ENCODE results near the gene CALHM2.

Gene CALHM2

GRCh38 chr10:103497161-103497915 is 45.2 kb upstream of the CALHM2 start:
- DNase-seq (ENCODE audit: low spot score) (no peak), ATAC-seq (ENCODE audit: low read depth) (no peak)
- Histone ChIP-seq H3K27me3 (ENCODE audit: insufficient read depth, poor library complexity, severe bottlenecking) (peaks cover 9% of the 10 kb centered on the region), H3K4me1 (ENCODE audit: insufficient read depth, poor library complexity, severe bottlenecking) (peaks cover 4% of the 10 kb centered on the region), H3K27ac (ENCODE audit: poor library complexity, severe bottlenecking) (no peak overlapping the region), H3K36me3 (ENCODE audit: low read depth) (no peaks in the 10 kb centered on the region), H3K9me3 (ENCODE audit: severe bottlenecking) (no peaks in the 10 kb centered on the region), H3K4me3 (ENCODE audit: severe bottlenecking) (no peak overlapping the region)
- TF ChIP-seq, protein P1, sequence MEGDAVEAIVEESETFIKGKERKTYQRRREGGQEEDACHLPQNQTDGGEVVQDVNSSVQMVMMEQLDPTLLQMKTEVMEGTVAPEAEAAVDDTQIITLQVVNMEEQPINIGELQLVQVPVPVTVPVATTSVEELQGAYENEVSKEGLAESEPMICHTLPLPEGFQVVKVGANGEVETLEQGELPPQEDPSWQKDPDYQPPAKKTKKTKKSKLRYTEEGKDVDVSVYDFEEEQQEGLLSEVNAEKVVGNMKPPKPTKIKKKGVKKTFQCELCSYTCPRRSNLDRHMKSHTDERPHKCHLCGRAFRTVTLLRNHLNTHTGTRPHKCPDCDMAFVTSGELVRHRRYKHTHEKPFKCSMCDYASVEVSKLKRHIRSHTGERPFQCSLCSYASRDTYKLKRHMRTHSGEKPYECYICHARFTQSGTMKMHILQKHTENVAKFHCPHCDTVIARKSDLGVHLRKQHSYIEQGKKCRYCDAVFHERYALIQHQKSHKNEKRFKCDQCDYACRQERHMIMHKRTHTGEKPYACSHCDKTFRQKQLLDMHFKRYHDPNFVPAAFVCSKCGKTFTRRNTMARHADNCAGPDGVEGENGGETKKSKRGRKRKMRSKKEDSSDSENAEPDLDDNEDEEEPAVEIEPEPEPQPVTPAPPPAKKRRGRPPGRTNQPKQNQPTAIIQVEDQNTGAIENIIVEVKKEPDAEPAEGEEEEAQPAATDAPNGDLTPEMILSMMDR (IDR thresholded peaks at IDR 0.05; ENCODE audit: poor library complexity, severe bottlenecking): no peak

DNA sequence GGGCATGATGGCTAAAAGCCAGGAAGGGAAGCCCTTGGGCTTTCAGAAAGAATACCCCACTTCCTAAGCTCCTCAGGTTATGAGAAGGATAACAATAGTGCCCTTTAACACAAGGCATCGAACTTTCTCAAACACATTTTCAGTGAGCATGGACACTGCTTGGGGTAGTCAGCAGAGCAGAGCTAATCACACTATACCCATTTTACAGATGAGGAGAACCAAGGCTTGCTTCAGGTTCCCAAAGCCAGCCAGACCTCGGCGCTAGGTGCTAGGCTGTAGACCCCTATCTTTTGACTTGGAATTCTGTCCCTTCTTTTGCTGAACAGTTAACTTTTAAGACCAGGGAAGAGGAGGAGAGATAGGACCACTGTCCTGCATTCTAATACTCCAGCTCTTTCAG is 43.2 kb upstream of the CALHM2 start:
- Histone ChIP-seq H3K36me3 (ENCODE audit: low read depth) (no peaks in the 10 kb centered on the region), H3K27ac (ENCODE audit: poor library complexity, severe bottlenecking) (no peak overlapping the region), H3K9me3 (ENCODE audit: severe bottlenecking) (no peaks in the 10 kb centered on the region), H3K4me3 (ENCODE audit: severe bottlenecking) (no peak overlapping the region), H3K27me3 (ENCODE audit: insufficient read depth, poor library complexity, severe bottlenecking) (peaks cover 9% of the 10 kb centered on the region), H3K4me1 (ENCODE audit: insufficient read depth, poor library complexity, severe bottlenecking) (peaks cover 14% of the 10 kb centered on the region)
- no peak for DNase-seq (ENCODE audit: low spot score)
- ATAC-seq (ENCODE audit: low read depth): no peak
- TF ChIP-seq, protein P1 (IDR thresholded peaks at IDR 0.05; ENCODE audit: poor library complexity, severe bottlenecking): no peak

GRCh38 chr10:103493916-103494877 is 42.0 kb upstream of the CALHM2 start:
- no peak for DNase-seq (ENCODE audit: low spot score)
- H3K27me3 ChIP-seq (ENCODE audit: insufficient read depth, poor library complexity, severe bottlenecking): peaks cover 9% of the 10 kb centered on the region
- TF ChIP-seq, protein P1 (IDR thresholded peaks at IDR 0.05; ENCODE audit: poor library complexity, severe bottlenecking): no peak
- H3K27ac ChIP-seq (ENCODE audit: poor library complexity, severe bottlenecking): no peak overlapping the region
- H3K9me3 ChIP-seq (ENCODE audit: severe bottlenecking): no peaks in the 10 kb centered on the region
- peak; percentile 30 for ATAC-seq (ENCODE audit: low read depth)
- H3K4me3 ChIP-seq (ENCODE audit: severe bottlenecking): peak overlapping the region; percentile 32
- no peaks in the 10 kb centered on the region for H3K36me3 ChIP-seq (ENCODE audit: low read depth)
- H3K4me1 ChIP-seq (ENCODE audit: insufficient read depth, poor library complexity, severe bottlenecking): peaks cover 14% of the 10 kb centered on the region

GRCh38 chr10:103493362-103493915 is 41.3 kb upstream of the CALHM2 start, which contains the start of gene NEURL1:
Gene NEURL1, plus strand, starts transcription at chr10:103493705. Its CDS starts 683 bp downstream, at chr10:103494388.
- no peak for DNase-seq (ENCODE audit: low spot score)
- Histone ChIP-seq H3K27ac (ENCODE audit: poor library complexity, severe bottlenecking) (no peak within 1 kb of the TSS), H3K27me3 (ENCODE audit: insufficient read depth, poor library complexity, severe bottlenecking) (peaks cover 9% of the 10 kb centered on the region), H3K9me3 (ENCODE audit: severe bottlenecking) (no peaks in the 10 kb centered on the region), H3K4me3 (ENCODE audit: severe bottlenecking) (peak within 1 kb of the TSS; percentile 32), H3K4me1 (ENCODE audit: insufficient read depth, poor library complexity, severe bottlenecking) (peaks cover 14% of the 10 kb centered on the region), H3K36me3 (ENCODE audit: low read depth) (no peaks in the 10 kb centered on the region)
- ATAC-seq (ENCODE audit: low read depth): no peak
- TF ChIP-seq, protein P1 (IDR thresholded peaks at IDR 0.05; ENCODE audit: poor library complexity, severe bottlenecking): no peak

Measured in RWPE2 (cell line).